GM23338 (cell line): ENCODE measurements around the gene S100B. TPM values are rescaled to one million over a fixed set of nuclear protein-coding genes. Genes with fewer than 3 reads are reported as not detected.

ENCODE experiments used
- ATAC-seq: fragments of 200-7000 bp; cut with Tn5 transposase; 3 replicates; pipeline ENCODE4 v1.9.1; 2020
- DNase-seq: peaks from one replicate; pipeline ENCODE4 v3.0.0-alpha.2; 2015; ENCODE audit warnings: low spot score
- H2AFZ ChIP-seq: fragments of 200-600 bp; sonication (generic); 2 replicates; pipeline ENCODE4 v1.8.0; 2016; ENCODE audit warnings: antibody characterized with exemption, mild to moderate bottlenecking, moderate library complexity
- H3F3A ChIP-seq: fragments of 200-600 bp; sonication (generic); replicated peaks from 2 replicates; pipeline ENCODE4 v1.8.0; 2017; ENCODE audit warnings: antibody characterized with exemption, mixed run types, low read depth
- H3K27ac ChIP-seq: fragments of 200-600 bp; sonication (generic); 2 replicates; pipeline ENCODE4 v1.6.1; 2016; ENCODE audit warnings: low read depth
- H3K27me3 ChIP-seq: fragments of 200-600 bp; sonication (generic); 2 replicates; pipeline ENCODE4 v1.8.0; 2016; ENCODE audit warnings: mild to moderate bottlenecking, mixed run types, moderate library complexity; ENCODE audit not compliant: insufficient read depth
- H3K36me3 ChIP-seq: fragments of 200-600 bp; sonication (generic); 2 replicates; pipeline ENCODE4 v1.8.0; 2016; ENCODE audit warnings: mild to moderate bottlenecking; ENCODE audit not compliant: insufficient read depth
- H3K4me1 ChIP-seq: fragments of 200-600 bp; sonication (generic); 2 replicates; pipeline ENCODE4 v1.8.0; 2016; ENCODE audit warnings: mild to moderate bottlenecking, moderate library complexity; ENCODE audit not compliant: insufficient read depth
- H3K4me2 ChIP-seq: fragments of 200-600 bp; sonication (generic); 2 replicates; pipeline ENCODE4 v1.7.1; 2017; ENCODE audit warnings: mixed run types
- H3K4me3 ChIP-seq: fragments of 200-600 bp; sonication (generic); 2 replicates; pipeline ENCODE4 v1.6.1; 2016; ENCODE audit warnings: mixed run types
- H3K79me2 ChIP-seq: fragments of 200-600 bp; sonication (generic); replicated peaks from 2 replicates; pipeline ENCODE4 v1.8.0; 2017; ENCODE audit warnings: mild to moderate bottlenecking; ENCODE audit not compliant: insufficient read depth
- H3K9me2 ChIP-seq: fragments of 200-600 bp; sonication (generic); 2 replicates; pipeline ENCODE4 v1.8.0; 2017; ENCODE audit not compliant: insufficient read depth
- H4K20me1 ChIP-seq: fragments of 200-600 bp; sonication (generic); replicated peaks from 2 replicates; pipeline ENCODE4 v1.8.0; 2017; ENCODE audit warnings: mild to moderate bottlenecking; ENCODE audit not compliant: insufficient read depth
- H3K27ac Mint-ChIP-seq: 2 replicates; pipeline ENCODE4 v1.8.0; 2020; ENCODE audit warnings: inconsistent platforms, mild to moderate bottlenecking, moderate library complexity, mixed read lengths
- H3K27me3 Mint-ChIP-seq: 3 replicates; pipeline ENCODE4 v1.8.0; 2022; ENCODE audit warnings: low read depth, mild to moderate bottlenecking, moderate library complexity, mixed read lengths, inconsistent platforms; ENCODE audit not compliant: insufficient read depth, poor library complexity
- H3K36me3 Mint-ChIP-seq: 3 replicates; pipeline ENCODE4 v1.8.0; 2021; ENCODE audit warnings: low read depth, mild to moderate bottlenecking, inconsistent platforms, moderate library complexity, mixed read lengths
- H3K4me1 Mint-ChIP-seq: 3 replicates; pipeline ENCODE4 v1.8.0; 2020; ENCODE audit warnings: mild to moderate bottlenecking, inconsistent platforms, mixed read lengths
- H3K4me3 Mint-ChIP-seq: 3 replicates; pipeline ENCODE4 v1.8.0; 2021; ENCODE audit warnings: moderate library complexity, mild to moderate bottlenecking, inconsistent platforms, mixed read lengths
- H3K9me3 Mint-ChIP-seq: 3 replicates; pipeline ENCODE4 v1.8.0; 2020; ENCODE audit warnings: moderate library complexity, mild to moderate bottlenecking, inconsistent platforms, mixed read lengths
- CREB1 ChIP-seq: fragments of 250-450 bp; sonication (Bioruptor Pico); IDR thresholded peaks from 2 replicates; pipeline ENCODE4 v1.5.0; 2020; ENCODE audit warnings: low read depth, mild to moderate bottlenecking, moderate library complexity
- EZH2 ChIP-seq: fragments of 200-600 bp; sonication (generic); IDR thresholded peaks from one replicate; pipeline ENCODE4 v1.8.0; 2017; ENCODE audit warnings: antibody characterized with exemption, mild to moderate bottlenecking, low read depth; ENCODE audit not compliant: unreplicated experiment
- EZH2phosphoT487 ChIP-seq: fragments of 200-600 bp; sonication (generic); IDR thresholded peaks from one replicate; pipeline ENCODE4 v1.8.1; 2018; ENCODE audit warnings: antibody characterized with exemption; ENCODE audit not compliant: unreplicated experiment
- JUNB ChIP-seq: IDR thresholded peaks from one replicate; pipeline ENCODE4 v1.6.1; 2016; ENCODE audit warnings: antibody characterized with exemption; ENCODE audit not compliant: unreplicated experiment
- NANOG ChIP-seq: IDR thresholded peaks from 2 replicates; pipeline ENCODE4 v1.6.1; 2016; ENCODE audit warnings: antibody characterized with exemption, borderline replicate concordance
- POLR2AphosphoS5 ChIP-seq: IDR thresholded peaks from 2 replicates; pipeline ENCODE4 v1.6.1; 2016; ENCODE audit warnings: antibody characterized with exemption, low read depth
- STAT1 ChIP-seq: IDR thresholded peaks from one replicate; pipeline ENCODE4 v1.6.1; 2016; ENCODE audit warnings: antibody characterized with exemption; ENCODE audit not compliant: unreplicated experiment
- ZNF114 ChIP-seq: fragments of 250-450 bp; sonication (Bioruptor Pico); IDR thresholded peaks from 2 replicates; pipeline ENCODE4 v1.5.0; 2020; ENCODE audit warnings: mild to moderate bottlenecking, moderate library complexity
- ZNF331 ChIP-seq: fragments of 250-450 bp; sonication (Bioruptor Pico); IDR thresholded peaks from 2 replicates; pipeline ENCODE4 v1.5.0; 2020; ENCODE audit warnings: low read depth, mild to moderate bottlenecking, moderate library complexity
- polyA plus RNA-seq: library from polyadenylated mRNA; unstranded; fragments of >200 nt; fragmentation: Nextera tagmentation; extraction: Ambion mirVana; gene quantifications from 2 replicates; pipeline ENCODE4 v1.2.1, GENCODE V29; 2016
- total RNA-seq: library from RNA; depleted of rRNA; stranded (reverse); fragments of >200 nt; shearing (Covaris generic); gene quantifications from 2 replicates; pipeline ENCODE4 v1.2.3, GENCODE V29; 2014
- TF ChIP-seq, protein P1 (sequence below): fragments of 250-450 bp; sonication (Bioruptor Pico); IDR thresholded peaks from 2 replicates; pipeline ENCODE4 v1.5.0; 2020; ENCODE audit warnings: mild to moderate bottlenecking, moderate library complexity
- TF ChIP-seq, protein P2 (sequence below): IDR thresholded peaks from 2 replicates; pipeline ENCODE4 v1.6.1; 2016; ENCODE audit warnings: antibody characterized with exemption
- TF ChIP-seq, protein P3 (sequence below): IDR thresholded peaks from one replicate; pipeline ENCODE4 v1.6.1; 2018; ENCODE audit warnings: antibody characterized with exemption; ENCODE audit not compliant: unreplicated experiment
- TF ChIP-seq, protein P4 (sequence below), 2 experiments: fragments of 200-600 bp in 1 of 2; sonication (generic) in 1 of 2; conservative IDR thresholded peaks; 2 replicates each; pipeline versions ENCODE4 v1.5.1 to v1.6.1; 2016 to 2017; ENCODE audit warnings: antibody characterized with exemption in 2 of 2, low read depth in 2 of 2, mild to moderate bottlenecking in 2 of 2, moderate library complexity in 1 of 2

S100B gene
- total and polyA plus RNA-seq, 2 experiments from 2014 or later = 0.97 to 1.5 TPM

DNA sequence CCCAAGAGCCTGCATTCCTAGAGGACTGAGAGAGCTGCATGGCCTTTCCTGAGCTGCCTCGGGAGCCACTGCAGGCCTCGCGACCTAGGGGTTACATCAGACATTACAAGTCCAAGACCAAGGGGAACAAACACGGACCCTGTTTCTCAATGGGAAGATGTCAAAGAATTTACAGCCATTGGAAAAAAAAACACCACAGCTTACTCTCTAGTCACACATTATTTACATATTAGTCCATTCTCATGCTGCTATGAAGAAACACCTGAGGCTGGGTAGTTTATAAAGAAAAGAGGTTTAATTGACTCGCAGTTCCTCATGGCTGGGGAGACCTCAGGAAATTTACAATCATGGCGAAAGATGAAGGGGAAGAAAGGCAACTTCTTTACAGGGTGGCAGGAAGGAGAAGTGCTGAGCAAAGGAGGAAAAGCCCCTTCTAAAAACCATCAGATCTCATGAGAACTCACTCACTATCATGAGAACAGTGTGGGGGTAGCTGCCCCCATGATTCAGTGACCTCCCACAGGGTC lies 22.2 kb upstream of the S100B start:
- Histone ChIP-seq H2AFZ (no peak overlapping the region), H3K79me2 (no peaks in the 10 kb centered on the region), H4K20me1 (no peaks in the 10 kb centered on the region), H3K4me3 (no peak overlapping the region), H3K4me2 (no peak overlapping the region), H3K9me2 (peaks cover 6% of the 10 kb centered on the region; the same call in 1 of the 2 replicates), H3F3A (no peaks in the 10 kb centered on the region), H3K27ac (no peak overlapping the region), H3K27me3 (no peaks in the 10 kb centered on the region), H3K4me1 (no peaks in the 10 kb centered on the region; the same call in 1 of the 2 replicates), H3K36me3 (no peaks in the 10 kb centered on the region)
- Mint-ChIP-seq H3K27ac (no peak overlapping the region), H3K27me3 (peaks cover 7% of the 10 kb centered on the region), H3K4me1 (peaks cover under 1% of the 10 kb centered on the region; the same call in 2 of the 3 replicates), H3K4me3 (no peak overlapping the region; the same call in 2 of the 3 replicates), H3K36me3 (peaks cover 13% of the 10 kb centered on the region), H3K9me3 (peaks cover 22% of the 10 kb centered on the region)
- no peak for ATAC-seq
- TF ChIP-seq, protein P1, sequence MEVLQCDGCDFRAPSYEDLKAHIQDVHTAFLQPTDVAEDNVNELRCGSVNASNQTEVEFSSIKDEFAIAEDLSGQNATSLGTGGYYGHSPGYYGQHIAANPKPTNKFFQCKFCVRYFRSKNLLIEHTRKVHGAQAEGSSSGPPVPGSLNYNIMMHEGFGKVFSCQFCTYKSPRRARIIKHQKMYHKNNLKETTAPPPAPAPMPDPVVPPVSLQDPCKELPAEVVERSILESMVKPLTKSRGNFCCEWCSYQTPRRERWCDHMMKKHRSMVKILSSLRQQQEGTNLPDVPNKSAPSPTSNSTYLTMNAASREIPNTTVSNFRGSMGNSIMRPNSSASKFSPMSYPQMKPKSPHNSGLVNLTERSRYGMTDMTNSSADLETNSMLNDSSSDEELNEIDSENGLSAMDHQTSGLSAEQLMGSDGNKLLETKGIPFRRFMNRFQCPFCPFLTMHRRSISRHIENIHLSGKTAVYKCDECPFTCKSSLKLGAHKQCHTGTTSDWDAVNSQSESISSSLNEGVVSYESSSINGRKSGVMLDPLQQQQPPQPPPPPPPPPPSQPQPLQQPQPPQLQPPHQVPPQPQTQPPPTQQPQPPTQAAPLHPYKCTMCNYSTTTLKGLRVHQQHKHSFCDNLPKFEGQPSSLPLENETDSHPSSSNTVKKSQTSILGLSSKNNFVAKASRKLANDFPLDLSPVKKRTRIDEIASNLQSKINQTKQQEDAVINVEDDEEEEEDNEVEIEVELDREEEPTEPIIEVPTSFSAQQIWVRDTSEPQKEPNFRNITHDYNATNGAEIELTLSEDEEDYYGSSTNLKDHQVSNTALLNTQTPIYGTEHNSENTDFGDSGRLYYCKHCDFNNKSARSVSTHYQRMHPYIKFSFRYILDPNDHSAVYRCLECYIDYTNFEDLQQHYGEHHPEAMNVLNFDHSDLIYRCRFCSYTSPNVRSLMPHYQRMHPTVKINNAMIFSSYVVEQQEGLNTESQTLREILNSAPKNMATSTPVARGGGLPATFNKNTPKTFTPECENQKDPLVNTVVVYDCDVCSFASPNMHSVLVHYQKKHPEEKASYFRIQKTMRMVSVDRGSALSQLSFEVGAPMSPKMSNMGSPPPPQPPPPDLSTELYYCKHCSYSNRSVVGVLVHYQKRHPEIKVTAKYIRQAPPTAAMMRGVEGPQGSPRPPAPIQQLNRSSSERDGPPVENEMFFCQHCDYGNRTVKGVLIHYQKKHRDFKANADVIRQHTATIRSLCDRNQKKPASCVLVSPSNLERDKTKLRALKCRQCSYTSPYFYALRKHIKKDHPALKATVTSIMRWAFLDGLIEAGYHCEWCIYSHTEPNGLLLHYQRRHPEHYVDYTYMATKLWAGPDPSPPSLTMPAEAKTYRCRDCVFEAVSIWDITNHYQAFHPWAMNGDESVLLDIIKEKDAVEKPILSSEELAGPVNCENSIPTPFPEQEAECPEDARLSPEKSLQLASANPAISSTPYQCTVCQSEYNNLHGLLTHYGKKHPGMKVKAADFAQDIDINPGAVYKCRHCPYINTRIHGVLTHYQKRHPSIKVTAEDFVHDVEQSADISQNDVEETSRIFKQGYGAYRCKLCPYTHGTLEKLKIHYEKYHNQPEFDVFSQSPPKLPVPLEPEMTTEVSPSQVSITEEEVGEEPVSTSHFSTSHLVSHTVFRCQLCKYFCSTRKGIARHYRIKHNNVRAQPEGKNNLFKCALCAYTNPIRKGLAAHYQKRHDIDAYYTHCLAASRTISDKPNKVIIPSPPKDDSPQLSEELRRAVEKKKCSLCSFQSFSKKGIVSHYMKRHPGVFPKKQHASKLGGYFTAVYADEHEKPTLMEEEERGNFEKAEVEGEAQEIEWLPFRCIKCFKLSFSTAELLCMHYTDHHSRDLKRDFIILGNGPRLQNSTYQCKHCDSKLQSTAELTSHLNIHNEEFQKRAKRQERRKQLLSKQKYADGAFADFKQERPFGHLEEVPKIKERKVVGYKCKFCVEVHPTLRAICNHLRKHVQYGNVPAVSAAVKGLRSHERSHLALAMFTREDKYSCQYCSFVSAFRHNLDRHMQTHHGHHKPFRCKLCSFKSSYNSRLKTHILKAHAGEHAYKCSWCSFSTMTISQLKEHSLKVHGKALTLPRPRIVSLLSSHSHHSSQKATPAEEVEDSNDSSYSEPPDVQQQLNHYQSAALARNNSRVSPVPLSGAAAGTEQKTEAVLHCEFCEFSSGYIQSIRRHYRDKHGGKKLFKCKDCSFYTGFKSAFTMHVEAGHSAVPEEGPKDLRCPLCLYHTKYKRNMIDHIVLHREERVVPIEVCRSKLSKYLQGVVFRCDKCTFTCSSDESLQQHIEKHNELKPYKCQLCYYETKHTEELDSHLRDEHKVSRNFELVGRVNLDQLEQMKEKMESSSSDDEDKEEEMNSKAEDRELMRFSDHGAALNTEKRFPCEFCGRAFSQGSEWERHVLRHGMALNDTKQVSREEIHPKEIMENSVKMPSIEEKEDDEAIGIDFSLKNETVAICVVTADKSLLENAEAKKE (CRISPR knock-in tag) = no peak
- TF ChIP-seq JUNB = no peak
- TF ChIP-seq, protein P2, sequence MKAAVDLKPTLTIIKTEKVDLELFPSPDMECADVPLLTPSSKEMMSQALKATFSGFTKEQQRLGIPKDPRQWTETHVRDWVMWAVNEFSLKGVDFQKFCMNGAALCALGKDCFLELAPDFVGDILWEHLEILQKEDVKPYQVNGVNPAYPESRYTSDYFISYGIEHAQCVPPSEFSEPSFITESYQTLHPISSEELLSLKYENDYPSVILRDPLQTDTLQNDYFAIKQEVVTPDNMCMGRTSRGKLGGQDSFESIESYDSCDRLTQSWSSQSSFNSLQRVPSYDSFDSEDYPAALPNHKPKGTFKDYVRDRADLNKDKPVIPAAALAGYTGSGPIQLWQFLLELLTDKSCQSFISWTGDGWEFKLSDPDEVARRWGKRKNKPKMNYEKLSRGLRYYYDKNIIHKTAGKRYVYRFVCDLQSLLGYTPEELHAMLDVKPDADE = no peak
- TF ChIP-seq, protein P3, sequence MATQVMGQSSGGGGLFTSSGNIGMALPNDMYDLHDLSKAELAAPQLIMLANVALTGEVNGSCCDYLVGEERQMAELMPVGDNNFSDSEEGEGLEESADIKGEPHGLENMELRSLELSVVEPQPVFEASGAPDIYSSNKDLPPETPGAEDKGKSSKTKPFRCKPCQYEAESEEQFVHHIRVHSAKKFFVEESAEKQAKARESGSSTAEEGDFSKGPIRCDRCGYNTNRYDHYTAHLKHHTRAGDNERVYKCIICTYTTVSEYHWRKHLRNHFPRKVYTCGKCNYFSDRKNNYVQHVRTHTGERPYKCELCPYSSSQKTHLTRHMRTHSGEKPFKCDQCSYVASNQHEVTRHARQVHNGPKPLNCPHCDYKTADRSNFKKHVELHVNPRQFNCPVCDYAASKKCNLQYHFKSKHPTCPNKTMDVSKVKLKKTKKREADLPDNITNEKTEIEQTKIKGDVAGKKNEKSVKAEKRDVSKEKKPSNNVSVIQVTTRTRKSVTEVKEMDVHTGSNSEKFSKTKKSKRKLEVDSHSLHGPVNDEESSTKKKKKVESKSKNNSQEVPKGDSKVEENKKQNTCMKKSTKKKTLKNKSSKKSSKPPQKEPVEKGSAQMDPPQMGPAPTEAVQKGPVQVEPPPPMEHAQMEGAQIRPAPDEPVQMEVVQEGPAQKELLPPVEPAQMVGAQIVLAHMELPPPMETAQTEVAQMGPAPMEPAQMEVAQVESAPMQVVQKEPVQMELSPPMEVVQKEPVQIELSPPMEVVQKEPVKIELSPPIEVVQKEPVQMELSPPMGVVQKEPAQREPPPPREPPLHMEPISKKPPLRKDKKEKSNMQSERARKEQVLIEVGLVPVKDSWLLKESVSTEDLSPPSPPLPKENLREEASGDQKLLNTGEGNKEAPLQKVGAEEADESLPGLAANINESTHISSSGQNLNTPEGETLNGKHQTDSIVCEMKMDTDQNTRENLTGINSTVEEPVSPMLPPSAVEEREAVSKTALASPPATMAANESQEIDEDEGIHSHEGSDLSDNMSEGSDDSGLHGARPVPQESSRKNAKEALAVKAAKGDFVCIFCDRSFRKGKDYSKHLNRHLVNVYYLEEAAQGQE = no peak
- TF ChIP-seq CREB1 (CRISPR knock-in tag) = no peak
- TF ChIP-seq, protein P4, sequence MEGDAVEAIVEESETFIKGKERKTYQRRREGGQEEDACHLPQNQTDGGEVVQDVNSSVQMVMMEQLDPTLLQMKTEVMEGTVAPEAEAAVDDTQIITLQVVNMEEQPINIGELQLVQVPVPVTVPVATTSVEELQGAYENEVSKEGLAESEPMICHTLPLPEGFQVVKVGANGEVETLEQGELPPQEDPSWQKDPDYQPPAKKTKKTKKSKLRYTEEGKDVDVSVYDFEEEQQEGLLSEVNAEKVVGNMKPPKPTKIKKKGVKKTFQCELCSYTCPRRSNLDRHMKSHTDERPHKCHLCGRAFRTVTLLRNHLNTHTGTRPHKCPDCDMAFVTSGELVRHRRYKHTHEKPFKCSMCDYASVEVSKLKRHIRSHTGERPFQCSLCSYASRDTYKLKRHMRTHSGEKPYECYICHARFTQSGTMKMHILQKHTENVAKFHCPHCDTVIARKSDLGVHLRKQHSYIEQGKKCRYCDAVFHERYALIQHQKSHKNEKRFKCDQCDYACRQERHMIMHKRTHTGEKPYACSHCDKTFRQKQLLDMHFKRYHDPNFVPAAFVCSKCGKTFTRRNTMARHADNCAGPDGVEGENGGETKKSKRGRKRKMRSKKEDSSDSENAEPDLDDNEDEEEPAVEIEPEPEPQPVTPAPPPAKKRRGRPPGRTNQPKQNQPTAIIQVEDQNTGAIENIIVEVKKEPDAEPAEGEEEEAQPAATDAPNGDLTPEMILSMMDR (conservative IDR thresholded peaks at IDR 0.05; ENCODE audit: low read depth in 2 of 2) = no peak
- TF ChIP-seq NANOG = no peak
- no peak for TF ChIP-seq POLR2AphosphoS5
- no peak for TF ChIP-seq STAT1
- TF ChIP-seq ZNF114 (CRISPR knock-in tag) = no peak
- TF ChIP-seq EZH2 = no peak
- no peak for TF ChIP-seq ZNF331 (CRISPR knock-in tag)
- TF ChIP-seq EZH2phosphoT487 = no peak
- DNase-seq = peak; percentile 24
